Measurements from ENCODE around the gene POLD4.

DNA sequence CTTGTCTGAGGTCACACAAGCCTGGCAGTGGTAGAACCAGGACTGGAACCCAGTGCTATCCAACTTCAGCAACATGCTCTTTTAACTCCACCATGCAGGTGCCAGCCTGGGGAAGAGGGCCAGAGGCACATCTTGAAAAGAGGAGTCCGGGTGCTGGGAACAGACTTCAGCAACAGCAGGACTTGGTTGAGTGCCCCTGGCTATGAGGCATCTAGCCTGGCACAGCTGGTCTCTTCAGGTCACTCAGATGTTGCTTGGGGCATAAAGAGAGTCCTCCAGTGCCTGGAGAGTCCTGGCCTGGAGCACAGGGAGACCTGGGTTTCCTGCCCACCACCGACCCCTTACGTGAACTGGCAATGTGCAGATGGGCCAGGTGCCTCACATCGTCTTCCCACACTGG lies 25.2 kb upstream of the POLD4 start:
- TF ChIP-seq GABPA (IDR thresholded peaks at IDR 0.05; ENCODE audit: low read depth) = no peak
- TF ChIP-seq SPI1 (IDR thresholded peaks at IDR 0.05; ENCODE audit: borderline replicate concordance, low read depth) = no peak
- TF ChIP-seq, protein P1, sequence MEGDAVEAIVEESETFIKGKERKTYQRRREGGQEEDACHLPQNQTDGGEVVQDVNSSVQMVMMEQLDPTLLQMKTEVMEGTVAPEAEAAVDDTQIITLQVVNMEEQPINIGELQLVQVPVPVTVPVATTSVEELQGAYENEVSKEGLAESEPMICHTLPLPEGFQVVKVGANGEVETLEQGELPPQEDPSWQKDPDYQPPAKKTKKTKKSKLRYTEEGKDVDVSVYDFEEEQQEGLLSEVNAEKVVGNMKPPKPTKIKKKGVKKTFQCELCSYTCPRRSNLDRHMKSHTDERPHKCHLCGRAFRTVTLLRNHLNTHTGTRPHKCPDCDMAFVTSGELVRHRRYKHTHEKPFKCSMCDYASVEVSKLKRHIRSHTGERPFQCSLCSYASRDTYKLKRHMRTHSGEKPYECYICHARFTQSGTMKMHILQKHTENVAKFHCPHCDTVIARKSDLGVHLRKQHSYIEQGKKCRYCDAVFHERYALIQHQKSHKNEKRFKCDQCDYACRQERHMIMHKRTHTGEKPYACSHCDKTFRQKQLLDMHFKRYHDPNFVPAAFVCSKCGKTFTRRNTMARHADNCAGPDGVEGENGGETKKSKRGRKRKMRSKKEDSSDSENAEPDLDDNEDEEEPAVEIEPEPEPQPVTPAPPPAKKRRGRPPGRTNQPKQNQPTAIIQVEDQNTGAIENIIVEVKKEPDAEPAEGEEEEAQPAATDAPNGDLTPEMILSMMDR (IDR thresholded peaks at IDR 0.05; ENCODE audit: insufficient read depth, low read length) = no peak

Data from HL-60 (cell line).